GM12873 (cell line): ENCODE results near the gene PTH1R.

ENCODE experiments used
- CTCF ChIP-seq: IDR thresholded peaks from 2 replicates; pipeline ENCODE4 v1.5.1; 2012; ENCODE audit warnings: low read depth, mild to moderate bottlenecking, moderate library complexity, low read length, control low read depth; ENCODE audit not compliant: insufficient read depth; ENCODE audit errors: missing control alignments

PTH1R gene

GRCh38 chr3:46898321-46899150 lies 21.0 kb downstream of the PTH1R start:
- no peak for TF ChIP-seq CTCF

- no peak for TF ChIP-seq CTCF
These were observed 21.9 kb downstream of the PTH1R start for GRCh38 chr3:46899151-46900006.

- TF ChIP-seq CTCF = no peak
These were observed 22.4 kb downstream of the PTH1R start for GRCh38 chr3:46900007-46900292.

GRCh38 chr3:46900356-46900755 lies 22.8 kb downstream of the PTH1R start:
- TF ChIP-seq CTCF = no peak

GRCh38 chr3:46901061-46901460 lies 23.5 kb downstream of the PTH1R start:
- no peak for TF ChIP-seq CTCF

GRCh38 chr3:46901591-46902187 lies 24.2 kb downstream of the PTH1R start:
- TF ChIP-seq CTCF = no peak

- TF ChIP-seq CTCF = no peak
These were observed 24.7 kb downstream of the PTH1R start for GRCh38 chr3:46902188-46902631.
